Activated T-helper 2 cell treated with anti-CD3 and anti-CD28 coated beads, Interferon-gamma antibody, Interleukin-2, Interleukin-4, amounts not matched to agents 10 μg/mL and 5 μg/mL and 100 μg/mL, durations not matched to agents 14 hours and 24 hours and 36 hours (primary cell): ENCODE measurements around the gene COX6B1. TPM values are rescaled to one million over a fixed set of nuclear protein-coding genes. Genes with fewer than 3 reads are reported as not detected.

ENCODE experiments used
- total RNA-seq: library from RNA; stranded (reverse); gene quantifications from 2 replicates; pipeline ENCODE4 v1.2.3, GENCODE V29; 2022

COX6B1 gene
- total RNA-seq, 1 donor from 2014 or later = 461 TPM

Other genes with a start within 250 kb of the COX6B1 start
- gene FFAR2, start 200.1 kb upstream of the COX6B1 start, total RNA-seq = not detected in 2 replicates
- gene KRTDAP, start 157.9 kb upstream of the COX6B1 start, total RNA-seq = not detected in 2 replicates
- gene DMKN, start 134.7 kb upstream of the COX6B1 start, total RNA-seq = 0.27 TPM in 1 of 2 replicates, not detected in the other
- not detected in 2 replicates for gene SBSN, start 120.0 kb upstream of the COX6B1 start, total RNA-seq
- gene GAPDHS, start 114.9 kb upstream of the COX6B1 start, total RNA-seq = not detected in 2 replicates
- 121 and 122 TPM in 2 replicates for gene TMEM147, start 102.7 kb upstream of the COX6B1 start, total RNA-seq
- not detected in 2 replicates for gene ATP4A, start 84.7 kb upstream of the COX6B1 start, total RNA-seq
- gene PMIS2, start 62.1 kb upstream of the COX6B1 start, total RNA-seq = not detected in 2 replicates
- gene HAUS5, start 35.6 kb upstream of the COX6B1 start, total RNA-seq = 42.5 and 43.1 TPM in 2 replicates
- 101 and 102 TPM in 2 replicates for gene RBM42, start 19.3 kb upstream of the COX6B1 start, total RNA-seq
- gene ETV2, start 6.6 kb upstream of the COX6B1 start, total RNA-seq = 1.0 and 1.6 TPM in 2 replicates
- gene UPK1A, start 18.2 kb downstream of the COX6B1 start, total RNA-seq = 0.59 and 1.2 TPM in 2 replicates
- gene ZBTB32, start 56.2 kb downstream of the COX6B1 start, total RNA-seq = 231 and 234 TPM in 2 replicates
- 58.4 and 63.3 TPM in 2 replicates for gene KMT2B, start 69.7 kb downstream of the COX6B1 start, total RNA-seq
- gene IGFLR1, start 94.1 kb downstream of the COX6B1 start, total RNA-seq = 136 and 138 TPM in 2 replicates
- 27.4 and 30.8 TPM in 2 replicates for gene U2AF1L4, start 97.1 kb downstream of the COX6B1 start, total RNA-seq
- 45.1 and 46.9 TPM in 2 replicates for gene PSENEN, start 97.3 kb downstream of the COX6B1 start, total RNA-seq
- 9.9 and 10.0 TPM in 2 replicates for gene LIN37, start 100.3 kb downstream of the COX6B1 start, total RNA-seq
- gene HSPB6, start 108.7 kb downstream of the COX6B1 start, total RNA-seq = 0.14 and 0.21 TPM in 2 replicates
- 40.1 and 41.2 TPM in 2 replicates for gene PROSER3, start 109.9 kb downstream of the COX6B1 start, total RNA-seq
- 29.1 and 33.0 TPM in 2 replicates for gene ARHGAP33, start 127.2 kb downstream of the COX6B1 start, total RNA-seq
- not detected in 2 replicates for gene PRODH2, start 164.5 kb downstream of the COX6B1 start, total RNA-seq
- 0.05 TPM in 1 of 2 replicates, not detected in the other for gene NPHS1, start 204.2 kb downstream of the COX6B1 start, total RNA-seq
- 0.18 and 0.39 TPM in 2 replicates for gene KIRREL2, start 208.6 kb downstream of the COX6B1 start, total RNA-seq
- 1.2 and 1.4 TPM in 2 replicates for gene APLP1, start 220.3 kb downstream of the COX6B1 start, total RNA-seq